ENCODE measurements around the gene MARK4.

Gene MARK4

DNA sequence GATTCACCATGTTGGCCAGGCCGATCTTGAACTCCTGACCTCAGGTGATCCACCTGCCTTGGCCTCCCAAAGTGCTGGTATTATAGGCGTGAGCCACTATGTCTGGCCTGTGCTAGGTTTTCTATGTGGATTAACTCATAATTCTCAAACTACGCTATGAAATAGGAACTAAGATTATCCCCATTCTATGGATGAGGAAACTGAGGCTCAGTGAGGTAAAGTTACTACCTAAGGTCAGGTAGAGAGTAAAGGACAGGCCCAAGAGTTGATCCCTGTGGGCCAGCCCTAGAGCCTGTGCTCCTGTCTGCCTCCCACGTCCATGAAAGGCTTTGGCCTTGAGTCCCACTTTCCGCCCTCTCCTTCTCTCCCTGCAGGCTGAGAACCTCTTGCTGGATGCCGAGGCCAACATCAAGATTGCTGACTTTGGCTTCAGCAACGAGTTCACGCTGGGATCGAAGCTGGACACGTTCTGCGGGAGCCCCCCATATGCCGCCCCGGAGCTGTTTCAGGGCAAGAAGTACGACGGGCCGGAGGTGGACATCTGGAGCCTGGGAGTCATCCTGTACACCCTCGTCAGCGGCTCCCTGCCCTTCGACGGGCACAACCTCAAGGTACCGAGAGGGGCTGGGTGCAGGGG lies 20.1 kb downstream of the MARK4 start:
- in situ Hi-C loops (cut with MboI; ENCODE audit: low sequenced_read_pairs): no loop called here

DNA sequence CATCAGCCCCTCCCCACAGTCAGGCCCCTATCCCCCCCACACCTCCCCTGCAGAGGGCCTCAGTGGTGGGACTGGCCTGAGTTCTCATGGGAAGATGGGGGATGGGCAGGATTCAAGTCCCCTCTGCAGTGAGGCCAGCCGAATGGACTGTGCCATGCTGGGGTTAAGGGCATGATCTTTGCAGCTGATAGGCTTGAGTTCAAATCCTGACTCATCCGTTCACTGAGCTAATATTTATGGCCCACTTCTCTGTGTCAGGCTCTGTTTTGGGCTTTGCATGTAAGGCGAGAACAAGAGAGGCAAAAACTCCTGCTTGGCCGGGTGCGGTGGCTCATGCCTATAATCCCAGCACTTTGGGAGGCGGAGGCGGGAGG lies 20.7 kb downstream of the MARK4 start:
- in situ Hi-C loops (cut with MboI; ENCODE audit: low sequenced_read_pairs): no loop called here

DNA sequence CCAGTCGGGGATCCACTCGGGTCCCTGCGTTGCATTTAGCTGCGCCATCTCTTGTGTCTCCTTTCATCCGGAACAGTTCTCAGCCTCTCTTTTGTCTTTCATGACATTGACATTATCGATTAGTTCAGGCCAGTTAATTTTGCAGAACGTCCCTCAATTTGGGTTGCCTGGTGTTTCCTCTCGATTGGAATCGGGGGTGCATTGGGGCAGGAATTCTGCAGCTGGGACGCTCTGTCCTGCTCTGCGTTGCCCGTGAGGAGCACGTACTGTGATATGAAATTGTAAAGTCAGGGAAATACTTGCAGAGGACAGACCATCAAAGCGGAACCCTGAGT lies 22.4 kb downstream of the MARK4 start:
- in situ Hi-C loops (cut with MboI; ENCODE audit: low sequenced_read_pairs): no loop called here

DNA sequence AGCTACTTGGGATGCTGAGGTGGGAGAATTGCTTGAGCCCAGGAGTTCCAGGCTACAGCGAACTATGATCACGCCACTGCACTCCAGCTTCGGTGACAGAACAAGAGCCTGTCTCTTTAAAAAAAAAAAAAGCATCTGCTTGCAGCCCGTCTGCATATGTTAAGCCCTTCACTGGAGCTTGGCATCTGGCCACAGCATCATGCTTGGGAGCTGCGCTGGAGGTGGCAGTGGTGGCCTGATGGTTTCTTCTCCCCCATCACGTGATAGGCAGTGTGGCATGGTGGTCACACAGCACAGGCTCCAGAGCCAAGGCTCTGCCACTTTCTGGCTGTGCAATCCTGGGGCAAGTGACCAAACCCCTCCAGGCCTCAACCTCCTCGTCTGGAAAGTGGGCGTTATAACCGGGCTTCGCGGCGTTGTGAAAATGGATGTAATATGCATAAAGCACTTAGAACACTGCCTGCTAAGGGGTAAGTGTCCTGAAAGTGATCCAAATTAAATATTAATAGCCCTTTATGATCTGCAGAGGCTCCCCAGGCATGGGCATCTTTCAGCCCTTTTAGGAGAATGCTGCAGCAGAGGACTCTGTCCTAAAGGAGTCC lies 24.4 kb downstream of the MARK4 start:
- in situ Hi-C loops (cut with MboI; ENCODE audit: low sequenced_read_pairs): no loop called here

DNA sequence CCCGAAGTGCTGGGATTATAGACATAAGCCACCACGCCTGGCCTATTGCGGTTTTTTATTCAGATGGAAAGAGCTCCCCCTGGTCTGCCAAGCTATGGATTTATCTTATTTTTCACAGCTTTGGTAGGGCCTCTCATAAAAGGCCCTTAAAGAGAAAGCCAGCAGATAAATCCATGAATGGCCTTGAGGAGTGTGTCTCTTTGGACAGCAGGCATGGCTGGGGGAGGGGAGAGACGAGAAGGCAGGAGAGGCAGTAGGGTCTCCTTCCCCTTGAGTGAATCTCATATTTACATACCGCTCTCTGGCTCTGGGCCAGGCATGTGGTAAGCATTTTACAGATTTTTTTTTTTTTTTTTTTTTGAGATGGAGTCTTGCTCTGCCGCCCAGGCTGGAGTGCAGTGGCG lies 25.2 kb downstream of the MARK4 start:
- in situ Hi-C loops (cut with MboI; ENCODE audit: low sequenced_read_pairs): no loop called here

DNA sequence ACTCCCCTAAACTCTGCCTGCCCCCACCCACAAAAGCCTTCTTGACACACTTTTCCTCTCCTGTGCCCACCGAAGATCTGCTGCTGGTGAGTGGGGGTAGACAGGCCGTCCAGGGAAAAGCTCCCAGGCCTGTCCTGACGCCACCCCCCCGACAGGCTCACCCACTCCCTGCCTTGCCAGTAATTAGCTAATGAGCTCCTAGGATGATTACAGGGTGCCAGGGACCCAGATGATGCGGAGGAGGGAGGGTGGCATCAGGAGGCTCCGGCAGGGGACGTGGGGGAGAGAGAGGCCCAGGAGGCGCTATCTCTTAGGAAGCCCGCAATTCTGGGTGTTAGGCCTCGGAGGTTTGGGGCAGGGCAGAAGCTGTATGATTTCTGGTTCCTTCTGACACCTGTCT lies 27.0 kb downstream of the MARK4 start:
- in situ Hi-C loops (cut with MboI; ENCODE audit: low sequenced_read_pairs): no loop called here

DNA sequence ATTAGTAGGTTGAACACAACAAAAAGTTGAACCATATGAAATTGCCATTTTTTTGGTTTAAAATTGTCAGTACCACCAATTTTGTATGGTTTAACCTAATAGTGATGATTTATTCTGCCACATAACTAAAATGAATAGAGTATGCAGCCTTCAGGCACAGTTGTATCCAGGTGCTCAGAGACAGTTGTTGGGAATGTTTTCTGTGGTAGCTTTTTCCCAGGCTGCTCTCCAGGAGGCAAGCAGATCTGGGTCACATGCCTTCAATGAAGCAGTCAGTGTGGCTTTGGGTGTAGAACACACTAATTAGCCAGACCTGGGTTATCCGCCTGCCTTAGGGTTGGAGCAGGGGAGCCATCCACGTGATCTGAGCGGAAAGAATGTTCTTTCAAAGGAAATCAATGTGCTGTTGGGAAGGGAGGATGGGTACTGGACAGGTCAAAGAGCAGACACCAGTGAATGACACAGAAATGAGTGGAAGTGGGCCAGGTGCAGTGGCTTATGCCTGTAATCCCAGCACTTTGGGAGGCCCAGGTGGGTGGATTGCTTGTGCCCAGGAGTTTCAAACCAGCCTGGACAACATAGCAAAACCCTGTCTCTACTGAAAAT lies 28.6 kb downstream of the MARK4 start:
- in situ Hi-C loops (cut with MboI; ENCODE audit: low sequenced_read_pairs): no loop called here

DNA sequence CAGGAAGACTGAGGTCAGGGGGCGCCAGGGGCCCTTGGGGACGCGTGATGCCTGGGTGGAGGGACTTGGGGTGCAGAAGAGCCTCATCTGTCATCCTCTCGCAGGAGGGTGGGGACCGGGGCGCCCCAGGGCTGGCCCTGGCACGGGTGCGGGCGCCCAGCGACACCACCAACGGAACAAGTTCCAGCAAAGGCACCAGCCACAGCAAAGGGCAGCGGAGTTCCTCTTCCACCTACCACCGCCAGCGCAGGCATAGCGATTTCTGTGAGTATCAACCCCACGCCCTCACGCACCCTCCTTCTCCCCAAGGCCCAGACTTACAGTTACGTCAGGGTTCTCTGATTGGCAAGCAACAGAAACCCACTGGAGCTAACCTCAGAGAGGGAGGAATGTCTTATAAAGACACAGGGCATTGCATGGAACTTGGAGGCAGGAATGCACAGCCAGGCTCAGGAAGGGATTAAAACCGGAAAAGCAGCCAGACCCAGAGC lies 29.4 kb downstream of the MARK4 start:
- in situ Hi-C loops (cut with MboI; ENCODE audit: low sequenced_read_pairs): no loop called here

DNA sequence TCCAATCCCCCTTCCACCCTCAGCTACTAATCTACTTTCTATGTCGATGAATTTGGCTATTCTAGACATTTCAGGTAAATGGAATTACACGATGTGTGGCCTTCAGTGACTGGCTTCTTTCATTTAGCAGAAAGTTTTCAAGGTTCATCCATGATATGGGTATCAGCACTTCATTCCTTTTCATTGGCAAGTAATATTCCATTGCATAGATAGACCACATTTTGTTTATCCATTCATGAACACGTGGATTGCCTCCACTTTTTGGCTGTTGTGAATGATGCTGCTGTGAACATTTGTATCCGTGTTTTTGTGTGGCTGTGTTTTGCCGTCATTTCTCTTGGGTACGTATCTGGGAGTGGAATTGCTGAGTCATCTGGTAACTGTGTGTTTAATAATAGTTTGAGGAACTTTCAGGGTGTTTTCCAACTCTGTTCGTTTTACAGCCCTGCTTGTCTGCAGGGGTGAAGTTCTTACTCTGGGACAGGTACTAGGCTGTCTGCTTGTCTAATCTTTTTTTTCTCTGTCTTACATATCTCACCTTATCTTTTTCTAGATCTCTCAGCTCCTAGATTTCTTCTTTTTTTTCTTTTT lies 32.5 kb downstream of the MARK4 start:
- in situ Hi-C loops (cut with MboI; ENCODE audit: low sequenced_read_pairs): no loop called here

DNA sequence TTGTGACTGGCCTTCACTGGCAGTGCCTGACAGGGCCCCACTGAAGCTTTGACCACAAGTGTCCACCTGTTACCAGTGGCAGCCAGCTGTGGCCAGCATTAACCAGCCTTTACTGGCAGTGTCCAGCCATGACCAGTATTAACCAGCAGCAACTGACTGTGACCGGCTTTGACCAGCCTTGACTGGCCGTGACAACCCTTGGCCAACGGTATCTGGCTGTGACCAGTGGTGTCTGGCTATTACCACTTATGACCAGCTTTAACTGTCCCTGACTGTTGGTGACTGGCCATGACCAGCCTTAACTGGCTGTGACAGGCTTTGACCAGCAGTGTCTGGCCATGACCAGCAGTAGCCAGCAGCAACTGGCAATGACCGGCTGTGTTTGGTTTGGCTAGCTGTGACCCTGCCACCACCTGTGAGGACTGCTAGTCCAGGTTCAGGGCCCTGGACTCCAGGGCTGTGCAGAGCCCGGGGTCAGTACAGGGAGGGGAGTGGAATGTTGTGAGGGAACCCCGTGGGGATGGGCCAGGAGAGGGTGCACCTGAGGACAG lies 39.4 kb downstream of the MARK4 start:
- in situ Hi-C loops (cut with MboI; ENCODE audit: low sequenced_read_pairs): no loop called here

DNA sequence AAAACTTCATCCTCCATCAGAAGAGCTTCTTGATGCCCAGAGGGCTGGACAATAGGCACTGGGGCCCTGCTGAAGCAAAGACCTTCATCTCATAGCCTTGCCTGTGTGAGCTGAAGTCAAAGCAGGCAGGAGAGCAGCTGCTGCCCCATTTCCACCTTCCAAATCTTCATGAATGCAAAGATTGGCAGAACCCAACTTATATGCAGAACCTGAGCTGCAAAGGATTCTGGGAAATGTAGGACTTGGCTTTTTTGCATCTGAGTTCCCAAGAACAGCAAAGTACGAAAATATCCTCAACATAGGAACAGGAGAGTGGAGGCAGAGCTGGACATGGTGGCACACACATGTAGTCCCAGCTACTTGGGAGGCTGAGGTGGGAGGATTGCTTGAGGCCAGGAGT lies 40.8 kb downstream of the MARK4 start:
- in situ Hi-C loops (cut with MboI; ENCODE audit: low sequenced_read_pairs): no loop called here

DNA sequence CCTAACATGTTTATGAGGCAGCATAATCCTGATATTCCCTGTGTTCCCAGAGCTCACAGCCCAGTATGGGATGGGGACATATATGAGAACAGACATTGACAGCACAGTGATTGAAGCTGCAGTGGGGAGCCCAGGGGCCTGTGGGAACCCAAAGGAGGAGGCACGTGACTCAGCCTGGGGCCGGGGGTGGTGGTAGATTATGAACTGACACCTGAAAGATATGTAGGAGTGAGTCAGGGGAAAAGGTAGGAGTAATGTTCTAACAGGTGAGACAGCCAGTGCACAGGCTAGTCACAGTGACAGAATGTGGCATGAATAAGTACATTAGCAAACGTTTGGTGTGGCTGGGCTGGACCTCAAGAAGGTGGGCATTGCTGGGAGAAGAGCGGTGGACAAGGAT lies 42.6 kb downstream of the MARK4 start:
- in situ Hi-C loops (cut with MboI; ENCODE audit: low sequenced_read_pairs): no loop called here

DNA sequence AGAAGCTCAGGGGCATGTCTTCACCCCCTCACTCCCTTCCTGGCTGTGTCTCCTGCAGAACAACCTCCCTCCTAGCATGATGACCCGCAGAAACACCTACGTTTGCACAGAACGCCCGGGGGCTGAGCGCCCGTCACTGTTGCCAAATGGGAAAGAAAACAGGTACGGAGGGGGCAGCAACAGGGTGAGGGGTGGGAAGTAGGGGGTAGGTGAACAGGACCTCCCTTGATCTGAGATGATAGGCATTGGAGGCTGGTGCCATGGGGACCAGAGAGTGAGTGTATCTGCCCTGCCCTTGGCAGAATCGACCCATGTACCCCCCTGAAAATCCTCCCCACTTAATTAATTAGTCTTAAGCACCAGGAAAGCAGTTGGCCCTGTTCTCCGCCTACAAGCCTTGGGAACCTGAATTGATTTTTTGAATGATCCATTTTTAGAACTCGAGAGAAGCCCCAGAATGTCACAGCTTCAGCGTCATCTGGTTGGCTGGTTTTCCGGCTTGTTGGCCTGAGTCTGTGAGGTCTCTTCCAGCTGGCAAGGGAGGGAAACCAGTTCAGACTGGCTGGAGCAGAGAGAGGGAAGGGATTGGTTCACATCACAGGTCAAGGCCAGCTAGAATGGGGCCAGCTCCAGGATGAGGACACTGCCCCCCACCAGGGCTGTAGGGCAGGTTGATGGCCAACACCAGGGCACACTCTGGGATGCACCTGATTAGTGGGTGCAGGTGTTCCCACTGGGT lies 43.4 kb downstream of the MARK4 start:
- in situ Hi-C loops (cut with MboI; ENCODE audit: low sequenced_read_pairs): no loop called here

DNA sequence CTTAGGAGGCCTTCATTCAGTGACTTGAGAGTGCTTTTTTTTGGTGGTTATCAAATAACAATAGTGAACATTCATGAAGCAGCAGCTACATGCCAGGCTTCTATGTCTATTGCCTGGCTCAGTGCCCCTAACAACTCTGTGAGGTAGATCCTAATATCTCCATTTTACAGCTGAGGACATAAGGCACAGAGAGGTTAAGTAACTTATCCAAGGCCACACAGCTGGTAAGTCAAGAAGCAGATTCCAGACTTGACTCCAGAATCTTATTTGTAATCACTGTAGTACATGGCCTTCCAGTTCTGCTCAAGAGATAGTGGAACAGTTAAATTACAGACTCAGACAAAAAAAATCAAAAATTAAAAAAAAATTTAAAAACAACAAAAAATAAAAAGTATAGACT lies 44.8 kb downstream of the MARK4 start:
- in situ Hi-C loops (cut with MboI; ENCODE audit: low sequenced_read_pairs): no loop called here

DNA sequence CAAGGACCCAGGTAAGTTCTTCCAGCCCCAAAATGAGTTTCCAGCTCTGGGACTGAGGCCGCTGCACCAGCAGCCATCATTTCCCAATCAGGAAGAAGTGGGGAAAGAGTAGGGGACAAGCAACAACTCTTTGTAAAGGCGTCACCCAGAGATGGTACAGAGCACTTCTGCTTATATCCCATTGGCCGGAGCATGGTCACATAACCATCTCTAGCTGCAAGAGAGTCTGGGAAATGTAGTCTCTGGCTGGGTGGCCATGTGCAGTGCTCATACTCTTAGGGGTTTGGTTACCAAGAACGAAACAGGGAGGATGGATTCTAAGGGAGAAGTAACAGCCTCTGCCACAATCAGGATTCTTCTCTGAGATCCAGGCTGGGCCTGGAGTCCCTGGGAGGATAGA lies 45.3 kb downstream of the MARK4 start:
- in situ Hi-C loops (cut with MboI; ENCODE audit: low sequenced_read_pairs): no loop called here

DNA sequence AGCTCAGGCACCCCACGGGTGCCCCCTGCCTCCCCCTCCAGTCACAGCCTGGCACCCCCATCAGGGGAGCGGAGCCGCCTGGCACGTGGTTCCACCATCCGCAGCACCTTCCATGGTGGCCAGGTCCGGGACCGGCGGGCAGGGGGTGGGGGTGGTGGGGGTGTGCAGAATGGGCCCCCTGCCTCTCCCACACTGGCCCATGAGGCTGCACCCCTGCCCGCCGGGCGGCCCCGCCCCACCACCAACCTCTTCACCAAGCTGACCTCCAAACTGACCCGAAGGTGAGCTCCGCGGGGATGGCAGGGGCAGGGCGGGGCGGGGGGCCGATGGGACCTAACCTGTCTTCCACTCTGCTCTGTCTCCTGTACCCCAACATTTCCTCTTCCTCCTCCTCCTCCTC lies 46.6 kb downstream of the MARK4 start:
- in situ Hi-C loops (cut with MboI; ENCODE audit: low sequenced_read_pairs): no loop called here

DNA sequence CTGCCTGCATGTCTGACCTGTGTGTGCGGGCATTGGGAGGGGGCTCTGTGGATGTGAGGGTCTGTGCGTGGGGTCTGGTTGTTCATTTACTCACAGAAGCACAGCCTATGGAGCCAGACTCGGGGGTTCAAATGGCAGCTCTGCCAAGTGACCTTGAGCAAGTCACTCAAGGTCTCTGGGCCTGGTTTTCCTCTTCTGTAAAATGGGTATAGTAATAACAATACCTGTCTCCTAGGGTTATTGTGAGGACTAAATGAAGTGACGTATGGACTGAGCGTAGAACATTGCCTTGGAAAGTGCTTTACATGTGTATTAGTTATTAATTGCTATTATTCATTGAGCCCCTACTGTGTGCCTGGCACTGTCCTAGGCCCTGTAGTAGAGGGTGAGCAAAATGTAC lies 47.2 kb downstream of the MARK4 start:
- in situ Hi-C loops (cut with MboI; ENCODE audit: low sequenced_read_pairs): no loop called here

DNA sequence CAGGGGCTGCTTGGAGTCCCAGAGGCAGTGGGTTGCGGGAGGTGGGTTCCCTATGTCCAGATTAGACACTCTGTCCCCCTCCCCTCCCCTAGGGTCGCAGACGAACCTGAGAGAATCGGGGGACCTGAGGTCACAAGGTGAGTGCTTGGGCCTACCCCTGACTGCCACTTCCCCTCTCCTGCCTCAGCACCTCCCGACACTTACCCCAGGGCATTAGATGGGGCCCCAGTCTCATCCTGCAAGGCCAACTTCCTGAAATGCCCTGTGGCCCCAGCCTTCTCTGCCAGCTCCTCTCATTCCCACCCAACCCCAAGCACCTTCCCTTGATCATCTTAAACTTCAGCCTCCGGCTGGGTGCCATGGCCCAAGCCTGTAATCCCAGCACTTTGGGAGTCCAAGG lies 48.6 kb downstream of the MARK4 start:
- in situ Hi-C loops (cut with MboI; ENCODE audit: low sequenced_read_pairs): no loop called here

DNA sequence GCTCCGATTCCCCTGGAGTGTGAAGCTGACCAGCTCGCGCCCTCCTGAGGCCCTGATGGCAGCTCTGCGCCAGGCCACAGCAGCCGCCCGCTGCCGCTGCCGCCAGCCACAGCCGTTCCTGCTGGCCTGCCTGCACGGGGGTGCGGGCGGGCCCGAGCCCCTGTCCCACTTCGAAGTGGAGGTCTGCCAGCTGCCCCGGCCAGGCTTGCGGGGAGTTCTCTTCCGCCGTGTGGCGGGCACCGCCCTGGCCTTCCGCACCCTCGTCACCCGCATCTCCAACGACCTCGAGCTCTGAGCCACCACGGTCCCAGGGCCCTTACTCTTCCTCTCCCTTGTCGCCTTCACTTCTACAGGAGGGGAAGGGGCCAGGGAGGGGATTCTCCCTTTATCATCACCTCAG lies 51.3 kb downstream of the MARK4 start:
- in situ Hi-C loops (cut with MboI; ENCODE audit: low sequenced_read_pairs): no loop called here

DNA sequence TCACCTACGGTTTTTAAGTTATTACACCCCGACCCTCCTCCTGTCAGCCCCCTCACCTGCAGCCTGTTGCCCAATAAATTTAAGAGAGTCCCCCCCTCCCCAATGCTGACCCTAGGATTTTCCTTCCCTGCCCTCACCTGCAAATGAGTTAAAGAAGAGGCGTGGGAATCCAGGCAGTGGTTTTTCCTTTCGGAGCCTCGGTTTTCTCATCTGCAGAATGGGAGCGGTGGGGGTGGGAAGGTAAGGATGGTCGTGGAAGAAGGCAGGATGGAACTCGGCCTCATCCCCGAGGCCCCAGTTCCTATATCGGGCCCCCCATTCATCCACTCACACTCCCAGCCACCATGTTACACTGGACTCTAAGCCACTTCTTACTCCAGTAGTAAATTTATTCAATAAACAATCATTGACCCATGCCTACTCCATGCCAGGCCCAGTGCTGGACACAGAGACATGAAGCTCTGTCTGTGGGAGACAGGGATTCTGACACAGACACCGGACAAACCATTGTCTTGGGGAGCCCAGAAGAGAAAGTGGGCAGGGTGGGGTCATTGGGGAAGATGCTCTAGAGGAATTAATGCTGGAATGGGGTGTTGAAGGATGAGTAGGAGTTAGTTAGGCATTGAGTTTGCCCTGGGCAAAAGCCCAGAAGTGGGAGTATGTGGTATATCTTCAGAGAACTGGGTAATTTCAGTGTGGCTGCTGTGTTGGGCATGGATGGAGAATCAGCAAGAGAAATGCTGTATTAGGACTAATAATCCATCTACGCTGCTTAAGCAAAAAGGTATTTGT lies 52.4 kb downstream of the MARK4 start:
- in situ Hi-C loops (cut with MboI; ENCODE audit: low sequenced_read_pairs): no loop called here
